CD4-positive, alpha-beta T cell (primary cell): ENCODE measurements around the gene BHLHE23. TPM values are rescaled to one million over a fixed set of nuclear protein-coding genes. Genes with fewer than 3 reads are reported as not detected.

ENCODE experiments used
- ATAC-seq: fragments of 200-7000 bp; cut with Tn5 transposase; one replicate; pipeline ENCODE4 v1.10.0; 2022; ENCODE audit warnings: mild to moderate bottlenecking; ENCODE audit not compliant: poor library complexity
- CTCF ChIA-PET: fragments of 350-600 bp; sonication (Branson Sonifier 250); formaldehyde crosslinking; loops from one replicate; lab custom pipeline; 2021; ENCODE audit warnings: antibody characterized with exemption, inconsistent platforms; lab: Charles Lee
- POLR2A ChIA-PET: fragments of 350-600 bp; sonication (Branson Sonifier 250); formaldehyde crosslinking; loops from one replicate; lab custom pipeline; 2021; ENCODE audit warnings: antibody characterized with exemption, inconsistent platforms; lab: Charles Lee
- DNase-seq, 14 experiments: peaks; one replicate each; pipeline ENCODE4 v3.0.0-alpha.2; 2013 to 2020; ENCODE audit warnings: mixed read lengths in 2 of 14
- H3K27ac ChIP-seq, 2 donors: one replicate each; pipeline versions ENCODE4 v1.5.1 to v1.7.0; 2013; ENCODE audit warnings: low read length in 2 of 2, low read depth in 1 of 2, mild to moderate bottlenecking in 1 of 2
- H3K27me3 ChIP-seq, 2 experiments: 1 replicate in 1 of 2; 2 replicates in 1 of 2; pipeline versions ENCODE4 v1.6.1 to v1.7.0; 2013; ENCODE audit warnings: low read length in 2 of 2, control low read depth in 1 of 2, mild to moderate bottlenecking in 1 of 2, moderate library complexity in 1 of 2; ENCODE audit not compliant: insufficient read depth in 2 of 2, control insufficient read depth in 1 of 2
- H3K36me3 ChIP-seq: one replicate; pipeline ENCODE4 v1.6.1; 2013; ENCODE audit warnings: low read length, control low read depth; ENCODE audit not compliant: insufficient read depth
- H3K4me1 ChIP-seq: one replicate; pipeline ENCODE4 v1.6.1; 2013; ENCODE audit warnings: low read length, control low read depth; ENCODE audit not compliant: insufficient read depth
- H3K4me3 ChIP-seq: one replicate; pipeline ENCODE4 v1.5.1; 2013; ENCODE audit warnings: mild to moderate bottlenecking, low read length, moderate library complexity
- H3K9me3 ChIP-seq, 2 experiments: 1 replicate in 1 of 2; 2 replicates in 1 of 2; pipeline versions ENCODE4 v1.6.1 to v1.7.0; 2013; ENCODE audit warnings: low read length in 2 of 2, mild to moderate bottlenecking in 2 of 2, control low read depth in 1 of 2, moderate library complexity in 1 of 2; ENCODE audit not compliant: control insufficient read depth in 1 of 2, insufficient read depth in 1 of 2
- H3K27ac Mint-ChIP-seq: one replicate; pipeline ENCODE4 v1.8.0; 2020; ENCODE audit warnings: mixed read lengths
- H3K27me3 Mint-ChIP-seq: one replicate; pipeline ENCODE4 v1.8.0; 2021; ENCODE audit warnings: mixed read lengths
- H3K36me3 Mint-ChIP-seq: one replicate; pipeline ENCODE4 v1.8.0; 2021; ENCODE audit warnings: low read depth, mixed read lengths
- H3K4me1 Mint-ChIP-seq: one replicate; pipeline ENCODE4 v1.8.0; 2021; ENCODE audit warnings: low read depth, mixed read lengths
- H3K4me3 Mint-ChIP-seq: one replicate; pipeline ENCODE4 v1.8.0; 2020; ENCODE audit warnings: mild to moderate bottlenecking, mixed read lengths
- H3K9me3 Mint-ChIP-seq: one replicate; pipeline ENCODE4 v1.8.0; 2020; ENCODE audit warnings: mixed read lengths
- intact Hi-C, 2 experiments: fragments of 100-400 bp; cut with DNase I in 1 of 2; cut with micrococcal nuclease in 1 of 2; formaldehyde crosslinking; loops; one replicate each; pipeline versions ENCODE4 v1.15.1 to v1.9.0; 2023 to 2025; cut with DNase I, micrococcal nuclease
- total RNA-seq, 174 experiments: library from RNA in 2 of 174; stranded (reverse) in 2 of 174; gene quantifications; one replicate each; pipeline ENCODE4 v1.2.3 and lab custom pipeline; 2021 to 2026
- TF ChIP-seq, protein P1 (sequence below): fragments of 200-600 bp; IDR thresholded peaks from one replicate; pipeline ENCODE4 v1.8.0; 2022; ENCODE audit warnings: antibody characterized with exemption, mild to moderate bottlenecking

Gene BHLHE23
- total RNA-seq, 2 experiments from 2014 or later = not detected

DNA sequence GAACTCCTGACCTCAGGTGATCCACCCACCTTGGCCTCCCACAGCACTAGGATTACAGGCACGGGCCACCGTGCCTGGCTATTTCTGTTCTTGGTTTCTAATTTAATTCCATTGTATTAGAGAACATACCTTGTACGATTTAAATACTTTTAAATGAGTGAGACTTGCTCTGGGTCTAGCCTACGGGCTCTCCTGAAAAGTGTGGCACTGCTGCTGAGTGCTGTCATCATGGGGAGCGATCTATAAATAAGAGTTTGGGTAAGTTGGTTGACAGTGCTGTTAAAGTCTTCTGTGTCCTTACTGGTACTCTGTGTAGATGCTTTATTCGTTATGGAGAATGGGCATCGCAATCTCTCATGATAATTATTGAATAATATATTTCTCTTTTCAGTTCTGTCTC lies 35.0 kb upstream of the BHLHE23 start:
- TF ChIP-seq, protein P1, sequence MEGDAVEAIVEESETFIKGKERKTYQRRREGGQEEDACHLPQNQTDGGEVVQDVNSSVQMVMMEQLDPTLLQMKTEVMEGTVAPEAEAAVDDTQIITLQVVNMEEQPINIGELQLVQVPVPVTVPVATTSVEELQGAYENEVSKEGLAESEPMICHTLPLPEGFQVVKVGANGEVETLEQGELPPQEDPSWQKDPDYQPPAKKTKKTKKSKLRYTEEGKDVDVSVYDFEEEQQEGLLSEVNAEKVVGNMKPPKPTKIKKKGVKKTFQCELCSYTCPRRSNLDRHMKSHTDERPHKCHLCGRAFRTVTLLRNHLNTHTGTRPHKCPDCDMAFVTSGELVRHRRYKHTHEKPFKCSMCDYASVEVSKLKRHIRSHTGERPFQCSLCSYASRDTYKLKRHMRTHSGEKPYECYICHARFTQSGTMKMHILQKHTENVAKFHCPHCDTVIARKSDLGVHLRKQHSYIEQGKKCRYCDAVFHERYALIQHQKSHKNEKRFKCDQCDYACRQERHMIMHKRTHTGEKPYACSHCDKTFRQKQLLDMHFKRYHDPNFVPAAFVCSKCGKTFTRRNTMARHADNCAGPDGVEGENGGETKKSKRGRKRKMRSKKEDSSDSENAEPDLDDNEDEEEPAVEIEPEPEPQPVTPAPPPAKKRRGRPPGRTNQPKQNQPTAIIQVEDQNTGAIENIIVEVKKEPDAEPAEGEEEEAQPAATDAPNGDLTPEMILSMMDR = no peak
- no peaks in the 10 kb centered on the region for H3K36me3 Mint-ChIP-seq

DNA sequence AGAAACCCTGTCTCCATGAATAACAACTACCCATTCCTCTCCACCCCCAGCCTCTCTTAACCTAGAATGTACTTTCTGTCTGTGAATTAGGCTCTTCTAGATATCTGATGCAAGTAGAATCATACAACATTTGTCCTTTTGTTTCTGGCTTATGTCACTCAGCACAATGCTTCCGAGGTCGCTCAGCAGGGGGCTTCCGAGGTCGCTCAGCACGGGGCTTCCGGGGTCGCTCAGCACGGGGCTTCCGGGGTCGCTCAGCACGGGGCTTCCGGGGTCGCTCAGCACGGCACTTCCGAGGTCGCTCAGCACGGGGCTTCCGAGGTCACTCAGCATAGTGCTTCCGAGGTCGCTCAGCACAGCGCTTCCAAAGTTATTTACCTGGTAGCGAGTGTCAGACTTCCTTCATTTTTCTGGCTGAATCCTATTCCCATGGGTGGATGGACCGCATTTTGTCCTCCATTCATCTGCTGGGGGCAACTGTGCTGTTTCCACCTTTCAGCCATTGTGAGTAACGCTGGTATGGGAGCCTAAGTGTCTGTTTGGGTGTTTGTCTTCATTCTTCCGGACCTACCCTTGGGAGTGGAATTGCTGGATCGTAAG lies 31.0 kb upstream of the BHLHE23 start:
- H3K9me3 Mint-ChIP-seq = no peaks in the 10 kb centered on the region
- H3K27me3 Mint-ChIP-seq = peaks cover 53% of the 10 kb centered on the region
- peaks cover 7% of the 10 kb centered on the region for H3K4me1 Mint-ChIP-seq
- H3K4me3 ChIP-seq = no peak overlapping the region
- intact Hi-C loops = no loop called here
- H3K4me1 ChIP-seq = peaks cover 9% of the 10 kb centered on the region
- TF ChIP-seq, protein P1 = no peak
- H3K9me3 ChIP-seq = no peaks in the 10 kb centered on the region
- no peak overlapping the region for H3K27ac ChIP-seq
- POLR2A ChIA-PET = no interaction called here
- no peak overlapping the region for H3K4me3 Mint-ChIP-seq
- peaks cover 4 to 6% of the 10 kb centered on the region in 2 experiments for H3K27me3 ChIP-seq
- ATAC-seq = no peak
- no peak overlapping the region for H3K27ac Mint-ChIP-seq
- CTCF ChIA-PET = no interaction called here
- H3K36me3 Mint-ChIP-seq = no peaks in the 10 kb centered on the region
- DNase-seq = no peak
- no peaks in the 10 kb centered on the region for H3K36me3 ChIP-seq

More for the DNA sequence above, 35.0 kb upstream of the BHLHE23 start:
- H3K4me3 ChIP-seq = no peak overlapping the region
- no peak overlapping the region for H3K27ac Mint-ChIP-seq
- DNase-seq (no peak), ATAC-seq (no peak)
- H3K4me1 ChIP-seq = no peaks in the 10 kb centered on the region
- H3K27ac ChIP-seq = no peak overlapping the region
- no peaks in the 10 kb centered on the region for H3K9me3 Mint-ChIP-seq
- H3K4me1 Mint-ChIP-seq = no peaks in the 10 kb centered on the region
- no peaks in the 10 kb centered on the region for H3K36me3 ChIP-seq
- POLR2A ChIA-PET = no interaction called here
- CTCF ChIA-PET = no interaction called here
- H3K27me3 ChIP-seq = peaks cover 4 to 5% of the 10 kb centered on the region in 2 experiments
- intact Hi-C loops = no loop called here
- peaks cover 0 to 3% of the 10 kb centered on the region in 2 experiments for H3K9me3 ChIP-seq
- H3K4me3 Mint-ChIP-seq = no peak overlapping the region
- H3K27me3 Mint-ChIP-seq = peaks cover 59% of the 10 kb centered on the region

DNA sequence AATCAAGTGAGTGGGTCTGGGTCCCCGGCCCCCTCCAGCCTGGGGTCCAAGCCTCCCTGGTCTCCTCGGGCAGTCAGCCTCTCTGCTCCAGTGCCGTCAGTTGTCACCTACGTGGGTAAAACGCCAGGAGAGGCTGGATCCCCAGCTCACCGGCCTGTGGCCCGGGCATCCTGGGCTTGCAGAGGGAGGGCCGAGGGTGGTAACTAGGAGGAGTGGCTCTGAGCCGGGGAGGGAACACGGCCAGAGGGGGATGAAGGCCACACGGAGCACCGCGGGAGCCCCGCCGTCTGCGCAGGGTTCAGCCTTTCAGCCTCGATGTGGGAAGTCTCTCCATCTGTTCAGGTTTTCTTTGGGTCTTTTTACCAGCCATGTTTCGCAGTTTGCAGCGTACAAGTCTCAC lies 29.5 kb upstream of the BHLHE23 start:
- H3K27ac ChIP-seq = no peak overlapping the region
- CTCF ChIA-PET = no interaction called here

More for the DNA sequence above, 29.5 kb upstream of the BHLHE23 start:
- Histone ChIP-seq H3K4me3 (no peak overlapping the region), H3K4me1 (peaks cover 11% of the 10 kb centered on the region), H3K27me3 (peaks cover 0 to 7% of the 10 kb centered on the region in 2 experiments), H3K36me3 (no peaks in the 10 kb centered on the region), H3K9me3 (no peaks in the 10 kb centered on the region)
- Mint-ChIP-seq H3K4me1 (peaks cover 10% of the 10 kb centered on the region), H3K27me3 (peaks cover 50% of the 10 kb centered on the region), H3K9me3 (no peaks in the 10 kb centered on the region), H3K27ac (no peak overlapping the region), H3K4me3 (no peak overlapping the region), H3K36me3 (no peaks in the 10 kb centered on the region)
- POLR2A ChIA-PET = no interaction called here
- ATAC-seq = no peak
- TF ChIP-seq, protein P1 = no peak
- no peak for DNase-seq
- intact Hi-C loops = no loop called here
